ENCODE measurements around the gene SRP68.

The SRP68 gene

DNA sequence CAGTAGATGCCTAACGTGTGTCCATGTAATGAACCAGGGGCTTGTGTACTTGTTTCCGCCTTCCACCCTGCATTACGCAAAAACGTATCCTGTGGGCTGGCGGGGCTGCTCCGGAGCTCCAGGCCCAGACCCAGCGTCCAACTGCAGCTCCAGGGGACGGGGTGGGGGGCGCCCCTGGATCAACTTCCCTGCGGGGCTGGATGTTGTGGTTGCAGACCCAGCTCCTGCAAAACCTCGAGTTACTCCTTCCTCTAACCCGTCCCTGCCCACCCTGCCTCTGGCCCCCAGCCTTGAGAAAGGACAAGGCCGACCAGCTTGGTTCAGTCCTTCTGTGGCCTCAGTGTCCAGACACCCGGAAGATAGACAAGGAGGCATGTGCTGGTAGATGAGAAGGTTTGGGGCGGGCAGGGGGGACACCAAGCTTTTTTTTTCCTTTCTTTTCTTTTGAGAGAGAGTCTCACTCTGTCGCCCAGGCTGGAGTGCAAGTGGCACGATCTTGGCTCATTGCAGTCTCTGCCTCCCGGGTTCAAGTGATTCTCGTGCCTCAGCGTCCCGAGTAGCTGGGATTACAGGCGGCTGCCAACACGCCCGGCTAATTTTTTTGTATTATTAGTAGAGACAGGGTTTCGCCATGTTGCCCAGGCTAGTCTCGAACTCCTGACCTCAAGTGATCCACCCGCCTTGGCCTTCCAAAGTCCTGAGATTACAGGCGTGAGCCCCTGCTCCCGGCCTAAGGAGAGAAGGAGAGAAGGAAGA lies 32.0 kb upstream of the SRP68 start (continued):
- TF ChIP-seq, protein P1, sequence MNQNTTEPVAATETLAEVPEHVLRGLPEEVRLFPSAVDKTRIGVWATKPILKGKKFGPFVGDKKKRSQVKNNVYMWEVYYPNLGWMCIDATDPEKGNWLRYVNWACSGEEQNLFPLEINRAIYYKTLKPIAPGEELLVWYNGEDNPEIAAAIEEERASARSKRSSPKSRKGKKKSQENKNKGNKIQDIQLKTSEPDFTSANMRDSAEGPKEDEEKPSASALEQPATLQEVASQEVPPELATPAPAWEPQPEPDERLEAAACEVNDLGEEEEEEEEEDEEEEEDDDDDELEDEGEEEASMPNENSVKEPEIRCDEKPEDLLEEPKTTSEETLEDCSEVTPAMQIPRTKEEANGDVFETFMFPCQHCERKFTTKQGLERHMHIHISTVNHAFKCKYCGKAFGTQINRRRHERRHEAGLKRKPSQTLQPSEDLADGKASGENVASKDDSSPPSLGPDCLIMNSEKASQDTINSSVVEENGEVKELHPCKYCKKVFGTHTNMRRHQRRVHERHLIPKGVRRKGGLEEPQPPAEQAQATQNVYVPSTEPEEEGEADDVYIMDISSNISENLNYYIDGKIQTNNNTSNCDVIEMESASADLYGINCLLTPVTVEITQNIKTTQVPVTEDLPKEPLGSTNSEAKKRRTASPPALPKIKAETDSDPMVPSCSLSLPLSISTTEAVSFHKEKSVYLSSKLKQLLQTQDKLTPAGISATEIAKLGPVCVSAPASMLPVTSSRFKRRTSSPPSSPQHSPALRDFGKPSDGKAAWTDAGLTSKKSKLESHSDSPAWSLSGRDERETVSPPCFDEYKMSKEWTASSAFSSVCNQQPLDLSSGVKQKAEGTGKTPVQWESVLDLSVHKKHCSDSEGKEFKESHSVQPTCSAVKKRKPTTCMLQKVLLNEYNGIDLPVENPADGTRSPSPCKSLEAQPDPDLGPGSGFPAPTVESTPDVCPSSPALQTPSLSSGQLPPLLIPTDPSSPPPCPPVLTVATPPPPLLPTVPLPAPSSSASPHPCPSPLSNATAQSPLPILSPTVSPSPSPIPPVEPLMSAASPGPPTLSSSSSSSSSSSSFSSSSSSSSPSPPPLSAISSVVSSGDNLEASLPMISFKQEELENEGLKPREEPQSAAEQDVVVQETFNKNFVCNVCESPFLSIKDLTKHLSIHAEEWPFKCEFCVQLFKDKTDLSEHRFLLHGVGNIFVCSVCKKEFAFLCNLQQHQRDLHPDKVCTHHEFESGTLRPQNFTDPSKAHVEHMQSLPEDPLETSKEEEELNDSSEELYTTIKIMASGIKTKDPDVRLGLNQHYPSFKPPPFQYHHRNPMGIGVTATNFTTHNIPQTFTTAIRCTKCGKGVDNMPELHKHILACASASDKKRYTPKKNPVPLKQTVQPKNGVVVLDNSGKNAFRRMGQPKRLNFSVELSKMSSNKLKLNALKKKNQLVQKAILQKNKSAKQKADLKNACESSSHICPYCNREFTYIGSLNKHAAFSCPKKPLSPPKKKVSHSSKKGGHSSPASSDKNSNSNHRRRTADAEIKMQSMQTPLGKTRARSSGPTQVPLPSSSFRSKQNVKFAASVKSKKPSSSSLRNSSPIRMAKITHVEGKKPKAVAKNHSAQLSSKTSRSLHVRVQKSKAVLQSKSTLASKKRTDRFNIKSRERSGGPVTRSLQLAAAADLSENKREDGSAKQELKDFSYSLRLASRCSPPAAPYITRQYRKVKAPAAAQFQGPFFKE (tag by site-specific recombination; IDR thresholded peaks at IDR 0.05; ENCODE audit: borderline replicate concordance) = no peak
- no peak for TF ChIP-seq ZNF391 (tag by site-specific recombination; IDR thresholded peaks at IDR 0.05; ENCODE audit: borderline replicate concordance, low read depth)
- TF ChIP-seq ZNF621 (tag by site-specific recombination; IDR thresholded peaks at IDR 0.05) = no peak
- no peak for TF ChIP-seq ZNF843 (tag by site-specific recombination; IDR thresholded peaks at IDR 0.05)
- TF ChIP-seq ZFP3 (tag by site-specific recombination; IDR thresholded peaks at IDR 0.05; ENCODE audit: low read depth) = no peak
- no peak for TF ChIP-seq OSR2 (tag by site-specific recombination; IDR thresholded peaks at IDR 0.05)
- no peak for TF ChIP-seq KLF8 (tag by site-specific recombination; IDR thresholded peaks at IDR 0.05)
- TF ChIP-seq GLIS2 (tag by site-specific recombination; IDR thresholded peaks at IDR 0.05) = peak; percentile 14; the same call in 1 of the 2 replicates
- no peak for TF ChIP-seq ZNF10 (tag by site-specific recombination; IDR thresholded peaks at IDR 0.05)
- TF ChIP-seq ZXDB (tag by site-specific recombination; IDR thresholded peaks at IDR 0.05) = no peak
- TF ChIP-seq ZNF830 (tag by site-specific recombination; IDR thresholded peaks at IDR 0.05; ENCODE audit: low read depth) = no peak
- TF ChIP-seq ZNF223 (tag by site-specific recombination; IDR thresholded peaks at IDR 0.05) = no peak
- TF ChIP-seq, protein P2, sequence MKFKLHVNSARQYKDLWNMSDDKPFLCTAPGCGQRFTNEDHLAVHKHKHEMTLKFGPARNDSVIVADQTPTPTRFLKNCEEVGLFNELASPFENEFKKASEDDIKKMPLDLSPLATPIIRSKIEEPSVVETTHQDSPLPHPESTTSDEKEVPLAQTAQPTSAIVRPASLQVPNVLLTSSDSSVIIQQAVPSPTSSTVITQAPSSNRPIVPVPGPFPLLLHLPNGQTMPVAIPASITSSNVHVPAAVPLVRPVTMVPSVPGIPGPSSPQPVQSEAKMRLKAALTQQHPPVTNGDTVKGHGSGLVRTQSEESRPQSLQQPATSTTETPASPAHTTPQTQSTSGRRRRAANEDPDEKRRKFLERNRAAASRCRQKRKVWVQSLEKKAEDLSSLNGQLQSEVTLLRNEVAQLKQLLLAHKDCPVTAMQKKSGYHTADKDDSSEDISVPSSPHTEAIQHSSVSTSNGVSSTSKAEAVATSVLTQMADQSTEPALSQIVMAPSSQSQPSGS (tag by site-specific recombination; IDR thresholded peaks at IDR 0.05; ENCODE audit: low read depth) = no peak
- TF ChIP-seq SP2 (tag by site-specific recombination; IDR thresholded peaks at IDR 0.05) = no peak
- no peak for TF ChIP-seq ZNF510 (tag by site-specific recombination; IDR thresholded peaks at IDR 0.05; ENCODE audit: insufficient replicate concordance)
- TF ChIP-seq ZIC2 (tag by site-specific recombination; IDR thresholded peaks at IDR 0.05) = no peak
- TF ChIP-seq ZNF521 (tag by site-specific recombination; IDR thresholded peaks at IDR 0.05) = no peak
- 0 out of 2 replicates have a peak, but pooled peaks have one; percentile 6 for TF ChIP-seq ZBTB17 (tag by site-specific recombination; IDR thresholded peaks at IDR 0.05)
- no peak for TF ChIP-seq GFI1B (tag by site-specific recombination; IDR thresholded peaks at IDR 0.05)

Data from HEK293 (cell line).